HEK293T (cell line): ENCODE results near the gene SLC25A34.

Source experiments
- ARNT ChIP-seq: fragments of 450-650 bp; IDR thresholded peaks from 2 replicates; pipeline ENCODE4 v1.6.1; 2017; ENCODE audit warnings: mild to moderate bottlenecking
- BHLHE40 ChIP-seq: fragments of 450-650 bp; IDR thresholded peaks from 2 replicates; pipeline ENCODE4 v1.6.1; 2016; ENCODE audit warnings: mild to moderate bottlenecking, moderate library complexity, borderline replicate concordance
- CTBP1 ChIP-seq: fragments of 450-650 bp; IDR thresholded peaks from 2 replicates; pipeline ENCODE4 v1.6.1; 2016; ENCODE audit warnings: borderline replicate concordance
- ELF4 ChIP-seq: fragments of 450-650 bp; IDR thresholded peaks from 2 replicates; pipeline ENCODE4 v1.6.1; 2017; ENCODE audit warnings: antibody characterized with exemption
- FOXA1 ChIP-seq: fragments of 450-650 bp; IDR thresholded peaks from 2 replicates; pipeline ENCODE4 v1.6.1; 2016; ENCODE audit warnings: mild to moderate bottlenecking
- FOXM1 ChIP-seq: fragments of 450-650 bp; IDR thresholded peaks from 2 replicates; pipeline ENCODE4 v1.6.1; 2017; ENCODE audit warnings: mild to moderate bottlenecking, borderline replicate concordance
- HDGF ChIP-seq: fragments of 450-650 bp; IDR thresholded peaks from 2 replicates; pipeline ENCODE4 v1.6.1; 2017; ENCODE audit warnings: antibody characterized with exemption, borderline replicate concordance
- LEF1 ChIP-seq: fragments of 450-650 bp; IDR thresholded peaks from 2 replicates; pipeline ENCODE4 v1.6.1; 2017; ENCODE audit warnings: mild to moderate bottlenecking, borderline replicate concordance
- SP1 ChIP-seq: fragments of 450-650 bp; IDR thresholded peaks from 2 replicates; pipeline ENCODE4 v1.6.1; 2017
- SUZ12 ChIP-seq: fragments of 450-650 bp; IDR thresholded peaks from 2 replicates; pipeline ENCODE4 v1.6.1; 2016; ENCODE audit warnings: mild to moderate bottlenecking

GRCh38 chr1:15733218-15733725 lies 2.8 kb upstream of the SLC25A34 start:
- TF ChIP-seq ARNT (no peak), FOXA1 (no peak), CTBP1 (no peak), HDGF (no peak), SP1 (no peak), FOXM1 (no peak), ELF4 (no peak), SUZ12 (no peak), BHLHE40 (no peak), LEF1 (no peak)
